Loucy (cell line): ENCODE measurements around the gene LAP3.
"Not testable (repeated sequence)": the region's sequence is repeated elsewhere in the genome, so short reads cannot be mapped to it uniquely, and the experiment has no call there.

ENCODE experiments used
- CTCF ChIP-seq: fragments of 200-600 bp; sonication (generic); conservative IDR thresholded peaks from 2 replicates; pipeline ENCODE4 v1.5.1; 2014; ENCODE audit warnings: mild to moderate bottlenecking, antibody characterized with exemption, low read length
- EZH2phosphoT487 ChIP-seq: fragments of 200-600 bp; IDR thresholded peaks from 2 replicates; pipeline ENCODE4 v1.6.1; 2018; ENCODE audit warnings: antibody characterized with exemption, mild to moderate bottlenecking, moderate library complexity, borderline replicate concordance

GRCh38 chr4:17537060-17537459 is 39.9 kb upstream of the LAP3 start:
- not testable (repeated sequence) for TF ChIP-seq CTCF, EZH2phosphoT487
